HG03175 (cell line): ENCODE results near the gene CTNNB1.

Experiments used
- ATAC-seq: cut with Tn5 transposase; IDR thresholded peaks from one replicate; pipeline ENCODE4 v1.9.1; 2021; ENCODE audit warnings: mild to moderate bottlenecking, moderate library complexity; ENCODE audit not compliant: unreplicated experiment

The CTNNB1 gene

DNA sequence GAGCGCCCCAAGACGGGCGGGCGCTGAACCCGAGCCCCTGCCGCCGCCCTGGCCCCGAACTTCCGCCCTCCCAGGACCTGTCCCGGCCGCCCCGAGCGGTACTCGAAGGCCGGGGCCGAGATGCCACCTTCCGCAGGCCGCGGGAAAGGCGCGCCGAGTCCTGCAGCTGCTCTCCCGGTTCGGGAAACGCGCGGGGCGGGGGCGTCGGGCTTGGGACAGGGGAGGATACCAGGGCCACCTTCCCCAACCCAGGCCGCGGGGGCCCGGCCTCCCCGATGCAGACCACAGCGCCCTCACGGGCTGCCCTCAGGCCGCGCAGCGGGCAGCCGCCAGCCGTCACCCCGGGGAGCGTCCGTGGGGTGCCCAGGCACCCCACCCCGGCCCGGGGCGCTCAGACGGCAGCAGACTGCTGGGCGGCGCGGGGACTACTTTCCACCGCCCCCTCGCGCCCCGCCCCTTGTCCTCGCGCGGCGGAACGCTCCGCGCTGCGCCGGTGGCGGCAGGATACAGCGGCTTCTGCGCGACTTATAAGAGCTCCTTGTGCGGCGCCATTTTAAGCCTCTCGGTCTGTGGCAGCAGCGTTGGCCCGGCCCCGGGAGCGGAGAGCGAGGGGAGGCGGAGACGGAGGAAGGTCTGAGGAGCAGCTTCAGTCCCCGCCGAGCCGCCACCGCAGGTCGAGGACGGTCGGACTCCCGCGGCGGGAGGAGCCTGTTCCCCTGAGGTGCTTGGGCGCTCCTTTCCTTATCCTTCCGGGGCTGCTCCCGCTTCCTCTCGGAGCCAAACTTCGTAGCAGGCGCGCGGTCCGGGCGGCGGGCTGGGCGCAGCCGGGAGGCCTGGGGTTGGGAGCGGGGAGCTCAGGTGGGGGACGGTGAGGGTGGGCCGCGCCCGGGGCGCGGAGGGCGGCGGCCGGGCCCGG is at the start of gene CTNNB1:
TSS of gene CTNNB1 (plus strand) at position 556 of the 916 bp plus-strand sequence. CDS start 24,564 bp downstream, outside the sequence.
- ATAC-seq = peak; percentile 74

DNA sequence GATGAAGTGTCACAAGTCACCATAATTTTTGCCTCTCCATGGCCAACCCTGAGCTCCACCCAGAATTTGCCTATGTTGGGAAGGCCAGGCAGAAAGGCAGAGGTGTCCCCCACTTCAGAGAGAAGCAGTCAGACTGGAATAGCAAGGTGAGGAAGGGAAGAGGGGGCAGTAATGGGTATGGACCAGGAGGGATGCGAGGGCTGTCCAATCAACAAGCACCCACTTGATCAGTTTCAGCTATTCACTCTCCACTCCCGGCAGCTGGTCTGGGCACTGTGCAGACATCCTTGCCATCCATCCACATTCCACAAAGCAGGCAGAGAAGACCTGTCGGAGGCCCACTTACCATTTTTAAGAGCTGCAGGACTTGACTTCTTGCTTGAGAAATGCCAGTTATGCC is 43.5 kb upstream of the CTNNB1 start:
- no peak for ATAC-seq

DNA sequence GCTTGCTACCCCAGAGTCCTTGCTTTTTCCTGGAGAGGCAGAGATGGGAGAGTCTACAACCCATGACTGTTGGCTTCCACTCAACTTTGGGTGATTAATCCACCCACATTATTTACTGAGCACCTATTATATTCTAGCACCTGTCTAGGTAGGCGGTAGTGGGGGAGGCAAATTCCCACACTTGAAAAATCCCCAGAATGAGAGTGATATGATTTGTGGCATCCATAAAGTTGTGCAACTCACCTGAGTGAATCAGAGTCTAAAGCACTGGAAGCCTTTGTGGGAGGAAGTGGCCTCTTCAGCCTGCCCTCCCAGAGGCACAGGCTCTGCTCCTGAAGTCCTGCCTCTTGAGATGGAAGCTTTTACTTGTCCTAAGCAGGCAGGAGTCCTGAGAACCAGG is 40.4 kb upstream of the CTNNB1 start:
- no peak for ATAC-seq

DNA sequence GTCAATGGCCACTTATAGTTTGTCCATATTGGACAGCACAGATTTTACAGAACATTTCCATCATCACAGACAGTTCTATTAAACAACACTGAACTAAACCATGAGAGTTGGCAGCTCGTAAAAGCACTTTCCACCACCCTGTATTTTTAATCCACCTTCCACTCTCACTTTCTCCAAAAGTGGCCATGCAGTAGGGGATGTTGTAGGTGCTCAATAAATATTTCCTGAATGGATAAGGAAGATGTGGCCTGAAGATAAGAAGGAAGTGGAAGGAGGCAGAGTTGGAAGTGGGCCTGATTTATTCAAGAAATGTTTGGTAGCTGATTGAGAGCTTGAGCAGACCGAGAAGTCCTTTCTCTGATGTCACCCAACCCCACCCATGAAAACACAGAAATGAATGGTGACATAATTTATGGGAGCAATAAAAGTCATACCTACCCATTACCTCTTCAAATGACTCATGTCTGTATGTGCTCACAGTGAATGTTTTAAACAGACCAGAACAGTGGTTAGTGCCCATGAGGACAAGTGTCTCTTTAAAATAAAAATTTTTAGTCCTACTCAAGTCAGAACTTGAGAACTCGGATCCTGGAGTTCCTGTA is 39.6 kb upstream of the CTNNB1 start:
- ATAC-seq = no peak

DNA sequence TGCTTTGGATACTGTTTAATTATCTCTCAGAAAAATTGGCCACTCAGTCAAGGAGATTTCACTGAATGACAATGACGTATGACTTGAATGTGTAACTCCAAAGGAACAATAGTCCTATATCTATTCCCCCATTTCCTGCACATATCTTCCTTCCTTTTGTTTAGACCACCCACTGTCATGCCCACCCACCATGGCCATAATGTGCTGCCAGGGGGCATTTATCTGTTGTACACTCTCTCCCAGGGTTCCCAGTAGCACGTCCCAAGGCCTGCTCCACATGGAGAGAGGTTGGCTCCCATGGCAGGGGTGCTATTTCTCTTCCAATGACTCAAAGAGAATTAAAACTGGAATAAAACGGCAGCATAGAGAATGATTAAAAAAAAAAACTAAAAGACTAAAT is 36.8 kb upstream of the CTNNB1 start:
- ATAC-seq = no peak

DNA sequence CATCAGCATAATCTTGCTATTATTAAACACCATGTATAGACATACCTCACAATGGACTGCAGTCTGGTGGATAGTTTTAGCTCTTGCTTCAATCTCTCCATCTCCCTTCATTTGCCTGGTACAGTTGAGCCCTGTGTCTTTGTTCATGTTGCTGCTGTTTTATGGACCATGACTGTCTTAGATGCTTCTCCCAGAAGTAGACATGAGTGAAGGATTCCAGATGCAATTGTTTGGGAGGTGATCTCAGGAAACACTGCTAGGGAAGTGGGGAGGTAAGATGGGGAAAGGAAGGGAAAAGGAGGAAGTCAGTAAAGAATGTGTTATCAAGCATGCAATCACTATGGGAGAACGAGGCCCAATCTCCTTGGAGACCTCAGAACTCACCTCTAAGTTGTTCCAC is 36.3 kb upstream of the CTNNB1 start:
- ATAC-seq = no peak

DNA sequence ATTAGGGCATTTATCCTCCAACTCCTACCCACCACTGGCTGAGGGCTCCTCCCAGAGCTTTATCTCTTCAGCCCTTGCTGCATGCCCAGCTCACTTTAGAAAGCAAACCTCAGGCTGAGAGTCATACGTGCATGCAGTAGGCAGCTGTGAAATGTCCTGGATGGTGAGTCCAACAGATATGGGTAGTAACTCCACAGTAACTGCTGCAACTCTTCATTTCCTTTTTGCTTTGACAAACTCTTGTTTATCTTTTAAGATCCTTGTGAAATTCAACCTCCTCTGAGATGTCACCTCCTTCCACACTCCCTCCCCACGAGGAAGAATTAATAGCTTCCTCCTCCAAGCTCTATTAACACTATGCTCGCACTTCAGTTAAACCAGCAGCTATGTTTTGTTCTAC is 35.9 kb upstream of the CTNNB1 start:
- no peak for ATAC-seq

DNA sequence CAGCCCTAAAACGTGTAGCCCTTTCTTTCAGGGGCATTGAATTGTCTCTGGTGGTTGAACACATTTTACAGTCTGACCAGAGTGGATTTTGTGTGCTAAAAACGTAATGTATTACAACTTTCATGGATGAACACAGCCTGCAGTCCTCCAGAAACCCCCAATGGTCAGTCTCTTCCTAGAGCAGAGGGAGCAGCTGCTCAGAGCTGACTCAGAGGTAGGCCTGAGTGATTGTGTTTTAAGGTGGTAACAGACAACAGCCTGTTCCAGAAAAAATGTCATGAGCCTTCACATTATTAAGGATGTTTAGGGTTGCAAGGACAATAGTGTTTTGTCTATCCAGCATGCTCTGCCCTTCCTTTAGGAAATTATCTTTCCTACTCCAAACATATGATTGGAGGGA is 34.5 kb upstream of the CTNNB1 start:
- ATAC-seq = no peak

DNA sequence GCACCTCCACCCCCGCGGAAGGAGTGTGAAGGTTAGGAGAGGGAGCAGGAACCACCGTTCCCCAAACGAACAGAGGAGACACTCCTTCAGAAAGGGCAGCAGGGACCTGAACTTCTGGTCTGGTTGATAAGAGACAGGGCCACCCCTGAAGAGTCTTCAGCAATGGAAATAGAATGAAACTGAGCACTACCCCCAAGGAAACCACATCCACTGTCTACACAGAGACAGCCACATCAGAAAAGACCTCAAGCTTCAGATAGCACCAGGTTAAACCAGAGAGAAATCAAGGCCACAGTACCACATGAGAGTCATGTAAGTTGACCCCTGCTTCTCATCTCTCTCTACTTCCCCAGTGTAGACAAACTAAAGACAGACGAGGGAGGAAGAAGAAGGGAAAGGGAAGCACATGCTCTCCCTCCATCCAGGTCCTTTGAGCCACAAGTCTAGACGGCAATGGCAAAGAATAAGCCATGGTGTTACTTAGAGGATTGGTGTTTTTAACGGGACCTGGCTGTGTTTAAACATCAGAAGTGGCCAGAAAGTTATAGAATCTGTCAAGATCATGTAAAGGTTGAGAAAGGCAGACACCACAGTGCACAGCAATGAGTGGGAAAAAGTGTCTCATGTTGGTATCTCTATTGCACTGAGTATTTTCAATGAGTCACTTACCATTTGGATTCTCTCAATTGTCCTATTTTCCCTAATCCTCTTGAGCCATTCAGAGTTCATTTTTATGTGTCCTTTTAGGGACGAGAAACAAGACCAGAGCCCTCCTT is 31.4 kb upstream of the CTNNB1 start:
- ATAC-seq = no peak

DNA sequence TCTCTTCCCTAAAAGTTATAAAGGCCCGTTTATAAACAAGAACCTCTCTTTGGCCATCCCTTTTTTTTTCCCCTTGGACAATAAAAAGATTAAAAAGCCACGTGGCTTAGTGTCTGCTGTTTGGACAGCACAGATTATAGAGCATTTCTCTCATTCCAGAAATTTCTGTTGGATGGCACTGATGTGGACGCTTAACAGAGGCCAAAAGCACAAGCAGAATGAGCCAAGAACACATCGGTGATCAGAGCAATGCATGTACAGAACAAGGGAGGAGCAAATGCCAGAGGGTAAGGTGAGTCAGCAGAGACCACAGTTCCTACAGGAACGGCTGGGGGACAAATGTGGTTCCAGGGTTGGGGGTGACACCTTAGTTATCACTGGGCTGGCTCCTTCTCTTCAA is 30.3 kb upstream of the CTNNB1 start:
- no peak for ATAC-seq

DNA sequence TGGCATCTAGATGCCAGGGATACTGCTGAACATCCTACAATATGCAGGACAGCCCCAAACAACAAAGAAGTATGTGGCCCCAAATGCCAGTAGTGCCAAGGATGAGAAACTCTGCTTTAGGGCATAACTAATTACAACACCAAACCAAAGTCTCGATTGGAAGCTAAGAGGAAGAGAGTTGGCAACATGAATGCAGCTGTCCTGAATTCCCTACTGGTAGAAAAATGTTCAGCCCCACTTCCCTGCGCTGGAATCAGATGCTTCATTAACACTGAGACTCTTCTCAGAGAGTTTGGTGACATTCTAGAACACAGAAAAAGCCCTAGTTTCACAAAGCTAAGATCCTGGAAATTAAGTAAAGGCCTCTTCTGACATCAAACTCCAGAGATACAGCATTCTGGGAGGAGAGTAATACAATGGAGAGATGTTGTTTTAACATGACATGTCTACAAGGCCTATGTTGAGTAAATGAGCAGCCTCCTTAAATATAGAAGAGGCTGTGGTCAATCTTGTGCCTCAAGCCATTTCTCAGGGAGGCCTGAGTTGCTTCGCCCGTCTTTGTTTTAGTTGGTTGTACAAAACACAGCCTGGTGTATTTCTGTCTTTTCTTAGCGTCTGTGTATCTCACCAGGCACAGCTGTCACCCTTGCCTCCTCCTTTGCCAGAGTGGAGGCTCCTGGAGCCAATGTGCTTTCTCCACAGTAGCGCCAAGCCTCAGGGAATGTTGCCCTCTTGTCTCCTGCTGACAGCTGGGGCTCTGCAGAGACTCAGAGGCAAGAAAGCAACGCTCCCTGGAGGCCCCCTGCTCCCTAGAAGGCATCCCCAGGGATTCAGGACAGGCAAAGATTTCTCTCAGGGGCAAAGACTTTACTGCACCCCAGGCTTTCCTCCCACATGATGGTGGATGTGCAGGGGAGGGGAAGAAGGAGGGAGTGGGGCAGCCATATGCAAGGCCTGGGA is 25.1 kb upstream of the CTNNB1 start:
- no peak for ATAC-seq

DNA sequence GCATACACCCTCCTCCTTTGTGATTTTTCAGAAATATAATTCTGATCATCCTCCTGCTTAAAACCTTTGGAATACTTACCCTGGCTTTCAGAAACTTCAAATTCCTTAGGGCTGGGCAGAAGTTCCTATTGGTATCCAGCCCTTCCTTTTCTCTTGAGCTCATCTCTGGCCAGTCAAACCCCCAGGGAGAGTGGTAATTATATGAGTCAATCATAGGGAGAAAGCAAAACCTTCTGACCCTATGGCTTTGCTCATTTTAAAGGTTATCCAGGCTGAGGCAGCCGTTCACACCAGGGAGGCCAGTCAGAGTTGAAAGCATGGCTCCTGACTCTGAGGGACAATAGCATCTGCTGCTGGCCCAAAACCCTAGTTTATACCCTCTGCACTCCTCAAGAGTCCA is 23.9 kb upstream of the CTNNB1 start:
- ATAC-seq = no peak

DNA sequence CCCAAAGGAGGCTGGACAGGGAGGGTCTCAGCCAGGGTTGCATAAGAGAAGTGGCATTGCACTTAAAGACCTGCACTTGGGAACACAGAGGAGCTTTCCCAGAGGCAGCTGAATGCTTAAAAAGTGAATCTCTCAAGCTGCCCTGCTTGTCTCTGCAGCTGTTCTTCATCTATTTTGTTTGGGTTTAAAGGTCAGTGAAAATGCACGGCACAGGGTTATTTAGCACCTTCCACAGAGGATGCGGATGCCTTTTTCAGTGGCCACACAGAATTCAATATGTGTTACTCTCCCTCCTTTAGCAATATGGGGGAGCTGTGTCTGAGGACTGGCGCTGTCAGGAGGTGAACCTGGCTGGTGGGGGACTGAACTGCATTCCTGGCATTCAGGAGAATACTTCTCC is 22.7 kb upstream of the CTNNB1 start:
- no peak for ATAC-seq

DNA sequence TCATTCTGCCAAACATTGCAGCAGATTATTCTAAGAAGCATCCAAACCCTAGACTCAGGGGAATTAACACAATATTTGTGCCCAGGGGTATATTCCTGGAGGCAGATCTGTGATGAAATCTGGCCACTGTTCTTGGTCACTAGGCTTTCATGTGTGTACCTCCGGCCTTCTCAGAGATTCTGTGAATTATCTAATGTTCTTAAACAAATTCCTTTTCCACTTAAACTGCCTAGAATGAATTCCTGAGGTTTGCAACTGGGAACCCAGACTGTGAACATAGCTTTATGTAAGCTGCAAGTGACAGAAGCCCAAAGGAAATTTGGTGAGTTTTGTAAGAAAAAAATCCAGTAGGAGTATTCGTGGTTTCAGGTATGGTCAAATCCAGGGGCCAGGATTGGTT is 20.7 kb upstream of the CTNNB1 start:
- no peak for ATAC-seq

DNA sequence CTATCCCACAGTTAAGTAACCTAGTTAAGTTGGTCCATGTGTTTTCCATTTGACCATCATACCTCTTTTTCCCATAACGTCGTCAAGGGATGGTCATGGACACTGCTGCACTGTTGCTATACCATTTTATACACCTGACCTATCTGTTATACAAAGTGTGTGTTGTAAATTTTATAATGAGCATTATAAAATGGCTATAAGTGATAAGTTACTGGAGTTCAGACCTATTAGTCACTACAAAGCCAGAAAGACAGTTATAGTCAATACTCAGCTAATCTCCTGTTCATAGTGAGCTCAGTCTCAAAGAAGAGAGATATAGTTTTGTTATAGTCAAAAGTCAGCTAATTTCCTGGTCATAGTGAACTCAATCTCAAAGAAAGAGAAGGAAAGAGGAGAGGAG is 18.9 kb upstream of the CTNNB1 start:
- ATAC-seq = no peak

DNA sequence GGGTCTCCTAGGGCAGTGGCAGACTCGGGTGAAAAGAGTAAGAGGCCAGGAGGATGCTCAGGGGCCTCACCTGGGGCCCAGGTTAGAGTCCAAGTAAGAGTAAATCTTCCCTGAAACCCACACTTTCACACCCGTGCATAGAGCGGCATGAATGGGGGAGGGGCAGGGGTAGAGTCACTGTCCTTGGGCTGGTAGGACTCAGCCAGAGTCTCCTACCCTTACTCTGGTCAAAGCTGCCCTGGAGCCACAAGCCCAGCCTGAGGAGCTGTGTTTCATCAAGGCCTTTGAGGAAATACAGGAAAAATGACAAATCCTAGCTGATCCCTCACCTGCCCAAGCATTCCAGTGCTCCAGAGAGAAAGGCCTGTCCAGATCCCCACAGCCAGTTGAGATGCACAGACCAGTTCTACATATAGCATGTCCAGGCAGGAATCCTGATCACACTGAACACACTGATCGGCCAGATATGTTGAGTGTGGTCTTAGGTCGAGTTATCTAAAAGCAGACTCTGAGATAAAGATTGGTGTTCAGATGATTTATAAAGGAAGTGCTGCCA is 16.7 kb upstream of the CTNNB1 start:
- no peak for ATAC-seq

DNA sequence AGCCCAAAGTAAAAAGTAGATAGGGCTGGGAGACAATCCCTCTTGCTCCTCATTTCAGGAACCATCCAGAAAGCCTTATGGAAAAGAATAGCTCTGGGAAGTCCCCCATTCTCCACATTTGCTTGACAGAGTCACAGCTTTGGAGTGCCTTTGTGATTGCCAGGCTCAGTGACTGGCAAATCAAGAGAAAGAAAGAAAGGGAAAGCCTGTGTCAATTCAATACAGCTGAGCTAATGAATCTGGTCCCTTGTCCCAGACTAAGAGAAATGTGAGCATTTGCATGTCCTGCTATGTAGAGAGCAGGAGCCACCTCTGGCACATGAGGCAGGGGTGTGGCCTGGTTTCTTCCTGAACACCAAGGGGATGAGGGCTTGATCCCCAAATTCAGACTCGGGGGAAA is 14.9 kb upstream of the CTNNB1 start:
- no peak for ATAC-seq

DNA sequence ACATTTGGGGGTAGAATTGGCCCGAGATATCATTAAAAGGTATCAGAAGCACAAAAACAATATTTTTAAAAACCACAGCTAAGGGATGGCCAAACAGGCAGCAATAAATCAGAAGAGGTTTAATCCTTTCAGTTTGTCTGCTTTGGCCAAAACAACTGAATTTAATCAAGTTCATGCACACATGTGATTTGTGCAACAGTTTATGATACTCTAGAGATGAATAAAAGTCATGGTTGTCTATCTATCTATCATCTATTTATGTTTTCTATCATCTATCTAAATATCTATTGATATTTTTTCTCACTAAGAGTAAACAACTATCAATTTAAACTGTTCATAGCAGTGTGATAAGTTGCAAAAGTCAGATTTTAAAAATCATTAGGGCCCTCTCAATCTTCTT is 13.0 kb upstream of the CTNNB1 start:
- ATAC-seq = no peak

DNA sequence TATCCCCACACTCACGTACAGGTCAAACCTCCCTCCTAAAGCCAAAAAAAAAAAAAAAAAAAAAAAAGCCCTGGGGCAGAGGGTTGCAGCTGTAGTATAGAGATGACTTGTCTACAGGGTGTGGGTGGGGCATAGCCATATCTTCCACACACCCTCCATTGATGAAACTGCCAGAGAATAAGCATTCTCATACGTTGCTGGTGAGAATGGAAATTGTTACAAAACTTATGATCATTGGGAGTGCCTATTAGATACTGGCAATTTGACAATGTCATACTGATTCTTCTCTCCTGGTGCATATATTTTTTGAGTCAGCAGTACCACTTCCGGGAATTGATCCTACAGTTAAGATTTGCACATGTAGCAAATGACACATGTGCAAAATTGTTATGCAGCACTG is 11.0 kb upstream of the CTNNB1 start:
- ATAC-seq = no peak
